Measurements from ENCODE around the gene TAS2R40.

GRCh38 chr7:143237366-143237765, 15.5 kb downstream of the TAS2R40 start:
- no peak for TF ChIP-seq POLR2AphosphoS5 (IDR thresholded peaks at IDR 0.05)
- no peak for TF ChIP-seq CTCF (IDR thresholded peaks at IDR 0.05)
- TF ChIP-seq POLR2A (IDR thresholded peaks at IDR 0.05), result no peak
